DOHH2 (cell line): ENCODE results near the gene ATP8A2.

ENCODE experiments used
- EZH2phosphoT487 ChIP-seq: fragments of 200-600 bp; sonication (generic); IDR thresholded peaks from 2 replicates; pipeline ENCODE4 v1.6.1; 2017; ENCODE audit warnings: borderline replicate concordance, mild to moderate bottlenecking, antibody characterized with exemption, low read length, moderate library complexity, mixed read lengths
- TF ChIP-seq, protein P1 (sequence below): fragments of 200-600 bp; sonication (generic); IDR thresholded peaks from one replicate; pipeline ENCODE4 v1.5.1; 2014; ENCODE audit warnings: antibody characterized with exemption, mild to moderate bottlenecking, low read depth, low read length; ENCODE audit not compliant: poor library complexity, severe bottlenecking

DNA sequence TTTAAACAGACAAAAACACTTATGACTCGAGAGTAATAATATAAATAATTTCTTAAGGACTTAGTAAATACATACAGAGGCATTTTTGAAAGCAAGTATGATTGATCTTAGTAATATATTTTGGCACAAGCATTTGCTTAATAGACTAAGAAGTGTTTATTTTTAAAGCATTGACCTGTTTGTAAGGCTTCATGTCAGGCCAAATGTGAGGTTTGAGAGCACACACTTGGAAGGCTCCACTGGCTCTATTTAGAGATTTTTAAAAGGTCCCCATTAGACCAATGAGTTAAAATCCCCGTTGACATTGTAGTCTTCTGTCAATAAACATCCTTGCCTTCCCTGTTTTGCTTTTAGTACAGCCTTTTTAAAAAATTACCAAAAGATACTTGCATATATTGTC lies 50.4 kb downstream of the ATP8A2 start:
- TF ChIP-seq, protein P1, sequence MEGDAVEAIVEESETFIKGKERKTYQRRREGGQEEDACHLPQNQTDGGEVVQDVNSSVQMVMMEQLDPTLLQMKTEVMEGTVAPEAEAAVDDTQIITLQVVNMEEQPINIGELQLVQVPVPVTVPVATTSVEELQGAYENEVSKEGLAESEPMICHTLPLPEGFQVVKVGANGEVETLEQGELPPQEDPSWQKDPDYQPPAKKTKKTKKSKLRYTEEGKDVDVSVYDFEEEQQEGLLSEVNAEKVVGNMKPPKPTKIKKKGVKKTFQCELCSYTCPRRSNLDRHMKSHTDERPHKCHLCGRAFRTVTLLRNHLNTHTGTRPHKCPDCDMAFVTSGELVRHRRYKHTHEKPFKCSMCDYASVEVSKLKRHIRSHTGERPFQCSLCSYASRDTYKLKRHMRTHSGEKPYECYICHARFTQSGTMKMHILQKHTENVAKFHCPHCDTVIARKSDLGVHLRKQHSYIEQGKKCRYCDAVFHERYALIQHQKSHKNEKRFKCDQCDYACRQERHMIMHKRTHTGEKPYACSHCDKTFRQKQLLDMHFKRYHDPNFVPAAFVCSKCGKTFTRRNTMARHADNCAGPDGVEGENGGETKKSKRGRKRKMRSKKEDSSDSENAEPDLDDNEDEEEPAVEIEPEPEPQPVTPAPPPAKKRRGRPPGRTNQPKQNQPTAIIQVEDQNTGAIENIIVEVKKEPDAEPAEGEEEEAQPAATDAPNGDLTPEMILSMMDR, result no peak
- no peak for TF ChIP-seq EZH2phosphoT487
